Ishikawa (cell line): ENCODE results near the gene TBC1D21.

ENCODE experiments used
- CEBPB ChIP-seq: IDR thresholded peaks from 2 replicates; pipeline ENCODE4 v1.6.1; 2012
- CREB1 ChIP-seq: IDR thresholded peaks from 2 replicates; pipeline ENCODE4 v1.6.1; 2012; ENCODE audit warnings: low read depth
- EP300 ChIP-seq: IDR thresholded peaks from 2 replicates; pipeline ENCODE4 v1.6.1; 2012; ENCODE audit warnings: borderline replicate concordance
- FOXM1 ChIP-seq: IDR thresholded peaks from 2 replicates; pipeline ENCODE4 v1.6.1; 2012; ENCODE audit warnings: low read depth, borderline replicate concordance
- NFIC ChIP-seq: IDR thresholded peaks from 2 replicates; pipeline ENCODE4 v1.6.1; 2012
- RAD21 ChIP-seq: IDR thresholded peaks from 2 replicates; pipeline ENCODE4 v1.6.1; 2012; ENCODE audit warnings: low read depth
- TAF1 ChIP-seq: IDR thresholded peaks from 2 replicates; pipeline ENCODE4 v1.6.1; 2012; ENCODE audit warnings: low read depth, mild to moderate bottlenecking
- YY1 ChIP-seq: IDR thresholded peaks from 2 replicates; pipeline ENCODE4 v1.6.1; 2012; ENCODE audit warnings: low read depth
- ZBTB7A ChIP-seq: IDR thresholded peaks from 2 replicates; pipeline ENCODE4 v1.6.1; 2012; ENCODE audit warnings: low read depth
- TF ChIP-seq, protein P1 (sequence below): IDR thresholded peaks from 2 replicates; pipeline ENCODE4 v1.6.1; 2012; ENCODE audit warnings: low read depth, mild to moderate bottlenecking
- TF ChIP-seq, protein P2 (sequence below): IDR thresholded peaks from 2 replicates; pipeline ENCODE4 v1.6.1; 2012

DNA sequence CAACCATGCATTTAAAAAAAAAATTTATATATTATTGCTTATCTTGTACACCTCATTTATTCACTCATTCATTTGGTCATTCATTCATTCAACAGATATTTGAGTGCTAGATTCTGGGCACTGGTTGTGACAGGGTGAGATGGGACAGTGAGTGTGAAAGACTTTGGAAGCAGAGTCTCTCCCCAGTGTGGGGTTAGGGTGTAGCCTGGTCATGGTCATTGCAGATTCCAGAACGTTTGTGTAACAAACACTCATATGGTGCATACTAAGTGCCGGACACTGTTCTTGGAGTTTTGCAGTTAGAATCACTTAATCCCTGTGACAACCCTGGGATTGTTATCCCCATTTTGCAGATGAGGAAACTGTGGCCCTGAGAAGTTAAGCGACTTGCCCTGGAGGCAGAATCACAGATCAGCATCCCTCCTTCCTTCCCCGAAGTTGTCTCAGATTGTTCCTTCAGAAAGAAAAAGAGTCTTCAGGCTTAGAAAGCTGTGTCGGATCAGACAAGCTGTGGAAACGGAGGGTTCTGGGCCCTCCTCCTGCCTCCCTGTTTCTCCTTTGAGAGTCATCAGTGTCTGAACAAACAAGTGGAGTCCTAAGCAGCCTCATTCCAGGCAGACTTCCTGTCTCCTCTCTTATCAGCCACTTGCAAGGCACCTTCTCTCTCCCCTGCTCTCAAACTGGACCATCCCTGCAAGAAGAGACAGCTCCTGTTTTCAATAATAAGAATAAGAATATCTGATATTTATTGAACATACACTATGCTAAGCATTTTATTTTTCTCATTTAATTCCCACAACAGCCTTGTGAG, 59.2 kb downstream of the TBC1D21 start:
- TF ChIP-seq EP300 (no peak), CREB1 (no peak), NFIC (no peak), RAD21 (no peak), TAF1 (no peak), FOXM1 (no peak), CEBPB (no peak), YY1 (no peak), ZBTB7A (no peak)
- TF ChIP-seq, protein P1, sequence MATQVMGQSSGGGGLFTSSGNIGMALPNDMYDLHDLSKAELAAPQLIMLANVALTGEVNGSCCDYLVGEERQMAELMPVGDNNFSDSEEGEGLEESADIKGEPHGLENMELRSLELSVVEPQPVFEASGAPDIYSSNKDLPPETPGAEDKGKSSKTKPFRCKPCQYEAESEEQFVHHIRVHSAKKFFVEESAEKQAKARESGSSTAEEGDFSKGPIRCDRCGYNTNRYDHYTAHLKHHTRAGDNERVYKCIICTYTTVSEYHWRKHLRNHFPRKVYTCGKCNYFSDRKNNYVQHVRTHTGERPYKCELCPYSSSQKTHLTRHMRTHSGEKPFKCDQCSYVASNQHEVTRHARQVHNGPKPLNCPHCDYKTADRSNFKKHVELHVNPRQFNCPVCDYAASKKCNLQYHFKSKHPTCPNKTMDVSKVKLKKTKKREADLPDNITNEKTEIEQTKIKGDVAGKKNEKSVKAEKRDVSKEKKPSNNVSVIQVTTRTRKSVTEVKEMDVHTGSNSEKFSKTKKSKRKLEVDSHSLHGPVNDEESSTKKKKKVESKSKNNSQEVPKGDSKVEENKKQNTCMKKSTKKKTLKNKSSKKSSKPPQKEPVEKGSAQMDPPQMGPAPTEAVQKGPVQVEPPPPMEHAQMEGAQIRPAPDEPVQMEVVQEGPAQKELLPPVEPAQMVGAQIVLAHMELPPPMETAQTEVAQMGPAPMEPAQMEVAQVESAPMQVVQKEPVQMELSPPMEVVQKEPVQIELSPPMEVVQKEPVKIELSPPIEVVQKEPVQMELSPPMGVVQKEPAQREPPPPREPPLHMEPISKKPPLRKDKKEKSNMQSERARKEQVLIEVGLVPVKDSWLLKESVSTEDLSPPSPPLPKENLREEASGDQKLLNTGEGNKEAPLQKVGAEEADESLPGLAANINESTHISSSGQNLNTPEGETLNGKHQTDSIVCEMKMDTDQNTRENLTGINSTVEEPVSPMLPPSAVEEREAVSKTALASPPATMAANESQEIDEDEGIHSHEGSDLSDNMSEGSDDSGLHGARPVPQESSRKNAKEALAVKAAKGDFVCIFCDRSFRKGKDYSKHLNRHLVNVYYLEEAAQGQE = no peak
- TF ChIP-seq, protein P2, sequence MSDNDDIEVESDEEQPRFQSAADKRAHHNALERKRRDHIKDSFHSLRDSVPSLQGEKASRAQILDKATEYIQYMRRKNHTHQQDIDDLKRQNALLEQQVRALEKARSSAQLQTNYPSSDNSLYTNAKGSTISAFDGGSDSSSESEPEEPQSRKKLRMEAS = no peak
